ENCODE measurements around the gene LCLAT1. TPM values are rescaled to one million over a fixed set of nuclear protein-coding genes. Genes with fewer than 3 reads are reported as not detected.

LCLAT1 gene
- total RNA-seq, 1 experiment from 2014 or later = 32.9 TPM

- Mint-ChIP-seq H3K27me3 (ENCODE audit: low read depth) (peaks cover 1% of the 10 kb centered on the region; the same call in 1 of the 2 replicates), H3K36me3 (ENCODE audit: insufficient read depth in 1 of 3, low read depth in 3 of 3) (no peaks in the 10 kb centered on the region; a peak in 1 of 7 replicates), H3K9me3 (no peaks in the 10 kb centered on the region), H3K4me1 (peaks cover 7 to 9% of the 10 kb centered on the region in 2 experiments; a peak in 3 of 4 replicates), H3K4me3 (no peak overlapping the region), H3K27ac (no peak overlapping the region; a peak in 1 of 7 replicates)
- Histone ChIP-seq H3K27ac (ENCODE audit: insufficient read length, low read depth, low read length) (no peak overlapping the region), H4K20me1 (ENCODE audit: control insufficient read depth, insufficient read depth, insufficient read length) (no peaks in the 10 kb centered on the region), H3K79me2 (ENCODE audit: insufficient read depth, low read length) (no peaks in the 10 kb centered on the region), H3K4me1 (ENCODE audit: insufficient read depth, low read length) (no peaks in the 10 kb centered on the region), H3K4me2 (ENCODE audit: insufficient read depth, insufficient read length, low read length) (no peak overlapping the region), H2BK5ac (ENCODE audit: insufficient read length, low read length) (no peak overlapping the region), H4K91ac (ENCODE audit: insufficient read length, low read depth, low read length) (no peak overlapping the region), H2BK20ac (ENCODE audit: low read depth, low read length, poor library complexity, severe bottlenecking) (no peak overlapping the region), H3K23me2 (ENCODE audit: insufficient read length, low read depth, low read length, poor library complexity, severe bottlenecking) (no peaks in the 10 kb centered on the region), H2BK120ac (ENCODE audit: low read depth, low read length, poor library complexity, severe bottlenecking) (no peak overlapping the region), H3K56ac (ENCODE audit: insufficient read length, low read depth, low read length) (no peak overlapping the region), H2BK15ac (ENCODE audit: low read depth, low read length) (no peak overlapping the region), H2AFZ (ENCODE audit: low read length) (no peak overlapping the region), H3K27me3 (ENCODE audit: insufficient read depth, low read length) (no peaks in the 10 kb centered on the region; the same call in 1 of the 2 replicates), H2AK5ac (ENCODE audit: insufficient read length, low read length) (no peak overlapping the region), H3K9ac (ENCODE audit: extremely low read depth, insufficient read length, low read length) (no peak overlapping the region), H3K23ac (ENCODE audit: insufficient read length, low read depth, low read length) (no peak overlapping the region), H3K9me3 (ENCODE audit: control insufficient read depth, low read depth, low read length) (no peaks in the 10 kb centered on the region), H4K8ac (replicated peaks; ENCODE audit: insufficient read length, low read depth, low read length) (no peak overlapping the region), H2BK12ac (ENCODE audit: insufficient read length, low read depth, low read length) (no peak overlapping the region), H4K5ac (ENCODE audit: insufficient read length, low read depth, low read length) (no peak overlapping the region), H3K18ac (ENCODE audit: insufficient read length, low read depth, low read length) (no peak overlapping the region), H3K79me1 (ENCODE audit: insufficient read depth, low read depth, low read length, poor library complexity, severe bottlenecking) (no peaks in the 10 kb centered on the region), H3K14ac (ENCODE audit: insufficient read depth, low read length) (no peak overlapping the region), H3T11ph (ENCODE audit: low read length) (no peak overlapping the region), H3K4ac (ENCODE audit: low read depth, low read length) (no peak overlapping the region)
- WGBS (ENCODE audit: extremely low coverage, insufficient read length, low lambda C conversion rate) = no CpG with 5 or more reads among the region's 4 CpGs
- no peak for TF ChIP-seq CTCF (conservative IDR thresholded peaks at IDR 0.05)
- DNase-seq = no peak
Observed at GRCh38 chr2:30688956-30689401, 241.9 kb downstream of the LCLAT1 start.

Data from H9 (cell line).